Epidermal melanocyte (primary cell): Measurements from ENCODE around the gene ACSL5.

Source experiments
- DNase-seq: peaks from one replicate; pipeline ENCODE4 v3.0.0; 2011; ENCODE audit warnings: low spot score; ENCODE audit not compliant: insufficient read length

Gene ACSL5, protein sequence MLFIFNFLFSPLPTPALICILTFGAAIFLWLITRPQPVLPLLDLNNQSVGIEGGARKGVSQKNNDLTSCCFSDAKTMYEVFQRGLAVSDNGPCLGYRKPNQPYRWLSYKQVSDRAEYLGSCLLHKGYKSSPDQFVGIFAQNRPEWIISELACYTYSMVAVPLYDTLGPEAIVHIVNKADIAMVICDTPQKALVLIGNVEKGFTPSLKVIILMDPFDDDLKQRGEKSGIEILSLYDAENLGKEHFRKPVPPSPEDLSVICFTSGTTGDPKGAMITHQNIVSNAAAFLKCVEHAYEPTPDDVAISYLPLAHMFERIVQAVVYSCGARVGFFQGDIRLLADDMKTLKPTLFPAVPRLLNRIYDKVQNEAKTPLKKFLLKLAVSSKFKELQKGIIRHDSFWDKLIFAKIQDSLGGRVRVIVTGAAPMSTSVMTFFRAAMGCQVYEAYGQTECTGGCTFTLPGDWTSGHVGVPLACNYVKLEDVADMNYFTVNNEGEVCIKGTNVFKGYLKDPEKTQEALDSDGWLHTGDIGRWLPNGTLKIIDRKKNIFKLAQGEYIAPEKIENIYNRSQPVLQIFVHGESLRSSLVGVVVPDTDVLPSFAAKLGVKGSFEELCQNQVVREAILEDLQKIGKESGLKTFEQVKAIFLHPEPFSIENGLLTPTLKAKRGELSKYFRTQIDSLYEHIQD

DNA sequence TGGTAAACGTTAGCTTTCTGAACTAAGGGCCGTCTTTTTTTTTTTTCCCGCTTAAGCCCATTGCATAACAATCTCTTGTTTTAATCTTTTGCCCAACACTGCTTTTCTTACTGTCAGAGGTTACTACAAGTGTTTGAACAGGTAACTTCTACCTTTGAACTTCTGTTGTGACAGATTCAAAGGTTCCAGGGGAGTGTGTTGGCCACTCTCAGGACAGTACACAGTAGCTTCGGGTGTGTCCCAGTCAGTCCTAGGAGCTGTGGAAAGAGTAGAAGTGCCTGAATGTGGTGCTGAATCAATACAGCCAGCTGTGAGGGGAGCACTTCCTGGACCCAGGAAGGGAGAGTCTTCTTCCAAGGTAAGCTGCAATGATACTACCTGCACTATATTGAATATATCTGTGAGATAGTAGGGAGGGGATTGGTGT lies at the start of gene ACSL5:
TSS of gene ACSL5 (plus strand) at position 205 of the 427 bp plus-strand sequence. CDS start 20,831 bp downstream, outside the sequence.
- no peak for DNase-seq

DNA sequence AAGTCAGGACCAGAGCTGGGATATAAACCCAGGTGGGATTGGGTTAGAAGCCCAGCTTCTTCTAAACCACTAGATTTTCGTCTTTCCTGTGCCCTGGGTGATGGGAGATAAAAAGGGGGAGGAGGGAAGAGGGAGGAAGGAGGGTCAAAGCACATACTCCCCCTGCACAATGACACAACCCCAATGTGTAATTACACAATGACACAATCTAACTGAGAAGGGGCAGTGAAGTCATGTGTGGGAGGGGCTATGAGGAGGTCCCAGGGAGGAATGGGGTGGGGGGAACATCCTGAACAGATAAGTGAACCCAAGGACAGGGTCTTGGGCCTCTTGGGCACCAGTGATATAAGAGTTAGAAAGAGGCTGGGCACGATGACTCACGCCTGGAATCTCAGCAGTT lies 46.2 kb upstream of the ACSL5 start:
- DNase-seq, result no peak

DNA sequence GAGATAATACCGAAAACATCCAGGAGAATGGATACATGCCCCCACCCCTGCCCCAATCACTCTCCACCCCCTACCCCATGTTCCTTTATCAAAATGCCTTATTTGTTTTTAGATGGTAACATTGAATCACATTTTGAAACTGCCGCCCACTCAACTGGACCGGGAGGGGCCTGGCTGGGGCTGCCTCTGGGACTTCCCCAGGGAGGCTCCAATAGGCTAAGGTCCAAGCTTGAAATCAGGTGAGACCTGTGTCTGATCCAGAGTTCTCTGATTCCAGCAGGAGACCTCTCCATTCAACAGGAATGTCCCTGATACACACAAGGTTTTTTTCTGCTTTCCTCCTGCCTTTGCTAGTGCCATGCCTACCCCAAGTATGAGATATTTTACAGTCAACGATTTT lies 43.8 kb upstream of the ACSL5 start:
- no peak for DNase-seq

DNA sequence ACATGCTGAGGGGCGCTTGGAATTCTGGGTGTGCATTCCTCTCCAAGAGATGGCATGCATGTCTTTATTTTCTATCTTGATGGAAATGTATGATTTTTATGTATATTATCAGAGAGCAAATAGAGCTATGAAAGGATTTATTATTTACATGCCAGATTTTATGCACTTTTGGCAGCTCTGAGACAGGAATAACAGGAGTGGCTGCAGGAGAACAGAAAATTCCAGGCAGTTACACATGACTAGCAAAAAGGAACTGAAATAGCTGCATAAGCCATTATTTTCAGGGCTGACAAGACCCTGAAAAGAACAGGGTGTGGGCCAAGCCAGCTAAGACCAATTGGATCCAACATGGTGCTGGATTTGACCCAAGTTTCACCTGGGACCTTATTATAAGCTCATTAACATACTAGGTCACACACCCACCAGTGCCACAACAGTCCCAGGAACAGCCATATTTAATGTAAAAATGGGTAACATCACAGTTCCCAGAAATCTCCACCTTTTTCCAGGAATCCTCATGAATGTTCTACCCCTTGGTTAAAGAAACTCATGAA lies 43.2 kb upstream of the ACSL5 start:
- DNase-seq, result no peak

DNA sequence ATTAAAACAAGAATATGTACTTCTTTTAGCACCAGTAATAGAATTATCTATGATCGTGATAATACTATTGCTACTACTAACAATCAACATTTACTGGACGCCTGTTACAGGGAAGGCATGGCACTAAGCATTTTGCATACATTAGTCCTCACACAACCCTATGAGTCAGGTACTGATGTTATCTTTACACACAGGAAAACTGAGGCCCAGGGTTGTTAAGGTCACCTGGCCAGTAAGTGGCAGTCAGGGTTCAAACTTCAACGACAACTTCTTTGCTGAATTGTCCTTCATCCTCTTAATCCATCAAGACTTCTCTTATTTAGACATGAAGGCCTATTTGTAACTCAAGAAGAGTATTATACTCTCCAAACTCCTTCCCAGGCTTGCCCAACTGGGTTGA lies 41.9 kb upstream of the ACSL5 start:
- DNase-seq, result no peak

DNA sequence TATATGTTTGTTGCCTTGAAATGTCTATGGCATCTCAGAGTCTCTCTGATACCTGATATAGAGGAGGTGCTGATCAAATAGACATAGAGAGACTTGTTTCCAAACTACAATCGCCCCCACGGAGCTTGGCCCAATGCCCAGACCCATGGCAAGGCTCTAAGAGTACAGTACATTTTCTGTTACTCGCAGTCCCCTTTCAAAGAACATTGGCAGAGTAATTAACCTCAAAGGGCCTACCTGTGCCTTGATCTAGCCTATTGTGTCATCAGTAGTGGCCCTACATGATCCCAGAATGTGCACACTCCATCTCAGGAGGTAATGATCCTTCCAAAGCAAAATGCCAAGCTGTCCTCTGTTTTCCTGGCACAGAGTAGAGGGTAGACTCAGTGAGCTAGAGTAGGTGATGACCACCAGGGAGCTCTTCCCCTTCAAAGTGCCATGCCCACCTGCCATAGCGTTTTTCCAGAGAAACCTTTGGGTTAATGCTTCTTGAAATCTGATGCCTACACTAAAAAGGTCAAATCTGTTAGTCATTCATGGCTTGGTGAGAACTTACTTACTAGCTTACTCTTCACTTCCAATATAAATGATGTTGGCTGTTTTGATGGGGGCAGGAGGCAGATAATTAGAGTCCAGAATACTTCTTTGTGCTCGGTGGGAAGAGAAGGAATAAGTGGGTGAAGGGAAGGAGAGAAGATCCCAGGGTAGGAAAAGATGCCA lies 41.2 kb upstream of the ACSL5 start:
- DNase-seq, result no peak

DNA sequence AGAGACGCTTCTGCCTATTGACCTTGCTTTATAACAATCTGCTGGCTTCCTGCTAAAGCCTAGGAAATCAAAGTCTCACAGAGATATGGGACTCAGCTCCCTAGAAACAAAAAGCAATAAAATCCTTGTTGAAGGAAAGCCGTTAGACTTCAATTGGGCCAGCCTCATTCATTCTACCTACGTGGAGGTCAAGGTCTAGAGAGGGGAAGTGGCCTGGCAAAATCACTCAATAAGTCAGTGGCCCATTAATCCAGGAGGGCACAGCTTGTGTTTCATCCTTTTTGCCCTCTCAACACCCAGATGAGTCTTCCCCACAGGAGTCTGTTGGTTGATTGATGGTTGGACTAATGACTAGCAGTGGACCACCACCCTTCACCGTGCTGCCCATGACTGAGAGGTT lies 40.5 kb upstream of the ACSL5 start:
- DNase-seq, result no peak

DNA sequence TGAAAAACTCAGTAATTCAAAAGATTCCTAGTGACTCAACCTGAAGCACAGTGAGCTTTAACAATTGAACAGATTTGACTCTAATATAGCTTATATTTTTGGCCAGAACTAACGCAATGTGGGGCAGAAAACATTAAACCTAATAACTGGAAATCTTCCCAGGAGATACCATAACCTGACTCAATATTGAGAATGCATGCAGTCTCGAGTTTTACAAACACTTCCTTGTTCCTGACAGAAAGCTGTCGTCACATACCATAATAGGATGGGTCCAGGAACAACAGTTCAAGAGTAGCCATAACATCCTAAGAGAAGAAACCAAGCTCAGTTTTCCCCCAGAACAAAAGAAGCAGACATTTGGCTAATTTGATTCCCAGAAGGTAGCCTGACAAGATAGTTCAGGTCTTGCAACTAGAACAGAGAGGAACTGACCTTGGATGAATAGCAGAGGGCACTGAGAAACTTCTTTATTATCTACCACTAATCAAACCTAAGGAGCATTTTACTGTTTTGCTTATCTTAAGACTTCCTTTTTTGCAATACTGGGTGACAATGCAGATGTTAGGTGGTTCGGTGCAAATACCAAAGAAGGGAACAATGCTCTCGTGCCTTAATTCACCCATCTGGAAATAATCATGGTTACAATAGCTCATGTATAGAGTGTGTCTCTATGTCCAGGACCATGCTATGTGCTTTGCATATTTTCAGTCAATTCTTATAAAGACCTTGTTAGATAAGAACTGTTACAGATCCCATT lies 38.6 kb upstream of the ACSL5 start:
- no peak for DNase-seq

DNA sequence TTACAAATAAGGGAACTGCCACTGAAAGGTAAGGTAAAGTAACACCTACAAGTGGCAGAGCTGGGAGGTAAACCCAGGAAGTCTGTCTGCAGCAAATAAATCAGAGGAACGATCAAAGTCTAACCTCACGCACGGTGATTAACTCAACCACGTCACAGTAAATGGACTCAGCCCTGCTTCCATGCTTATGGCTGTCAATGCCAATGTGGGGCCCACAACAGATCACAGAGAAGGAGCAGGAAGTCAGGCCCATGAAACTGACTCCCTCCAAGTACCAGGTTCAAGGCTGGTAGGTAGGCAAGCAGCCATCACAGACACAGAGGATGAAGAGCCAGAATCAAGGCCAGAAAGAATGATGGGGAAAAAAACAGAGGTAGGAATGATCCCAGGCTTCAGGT lies 38.0 kb upstream of the ACSL5 start:
- no peak for DNase-seq

DNA sequence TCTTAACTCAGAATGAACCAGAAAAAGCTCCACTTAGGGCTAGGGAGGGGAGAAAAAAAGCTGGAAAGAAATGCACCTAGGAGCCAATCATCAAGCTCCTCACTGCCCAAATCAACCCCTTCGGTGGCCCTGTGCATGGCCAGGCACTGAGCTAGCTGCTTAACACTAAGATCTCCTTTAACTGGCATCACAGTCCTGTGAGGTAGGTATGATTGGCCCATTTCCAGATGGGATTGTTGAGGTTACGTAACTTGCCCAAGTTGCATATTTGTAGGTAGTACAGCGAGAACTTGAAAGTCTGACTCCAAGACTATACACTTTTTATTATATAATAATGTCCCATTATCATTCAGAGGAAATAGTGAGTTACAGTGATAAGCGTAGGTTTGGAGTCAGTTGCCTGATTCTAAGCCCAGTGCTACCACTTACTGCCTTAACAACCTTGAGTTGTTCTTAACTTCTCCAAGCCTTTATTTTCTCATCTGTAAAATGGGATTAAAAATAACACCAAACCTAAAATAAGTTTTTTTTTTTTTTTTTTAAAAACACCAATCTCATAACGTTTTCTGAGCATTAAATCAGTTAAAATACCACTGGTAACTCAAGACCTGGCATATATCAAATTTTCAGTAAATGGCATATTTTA lies 37.2 kb upstream of the ACSL5 start:
- DNase-seq, result no peak

DNA sequence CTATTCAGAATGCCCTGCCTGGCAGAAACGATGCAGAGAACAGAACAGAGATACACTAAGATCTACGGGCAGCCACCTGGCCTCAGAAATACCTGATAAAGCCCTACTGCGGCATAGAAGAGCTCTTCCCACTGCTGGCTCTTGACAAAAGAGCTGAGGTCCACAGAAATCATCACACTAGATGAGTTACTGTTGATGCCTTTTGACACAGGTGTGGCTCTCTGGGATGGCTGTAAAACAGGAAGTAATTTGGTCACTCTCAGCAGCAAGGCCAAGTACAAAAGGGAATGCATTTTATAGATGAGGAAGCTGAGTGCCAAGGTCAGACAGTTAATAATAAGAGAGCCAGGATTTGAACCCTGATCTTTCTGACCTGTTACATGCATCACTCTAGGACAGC lies 35.0 kb upstream of the ACSL5 start:
- DNase-seq, result no peak

DNA sequence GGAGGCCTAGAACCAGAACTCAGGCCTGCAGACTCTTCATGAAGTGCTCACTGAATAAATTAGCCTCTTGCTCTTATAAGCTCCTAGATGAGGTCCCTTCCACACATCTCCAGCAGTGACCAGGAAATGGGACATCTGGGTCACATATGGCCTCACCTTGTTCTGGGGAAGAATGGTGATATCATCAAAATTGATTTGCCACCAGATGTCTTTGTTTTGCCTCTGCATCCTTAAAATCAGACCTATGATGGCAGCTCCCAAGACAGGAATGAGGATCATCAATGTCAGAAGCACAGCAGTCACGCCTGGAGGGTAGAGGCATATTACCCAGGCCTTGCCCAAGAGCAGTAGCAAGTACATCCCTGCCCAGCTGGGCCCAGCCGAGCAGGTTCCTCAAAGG lies 33.3 kb upstream of the ACSL5 start:
- no peak for DNase-seq

DNA sequence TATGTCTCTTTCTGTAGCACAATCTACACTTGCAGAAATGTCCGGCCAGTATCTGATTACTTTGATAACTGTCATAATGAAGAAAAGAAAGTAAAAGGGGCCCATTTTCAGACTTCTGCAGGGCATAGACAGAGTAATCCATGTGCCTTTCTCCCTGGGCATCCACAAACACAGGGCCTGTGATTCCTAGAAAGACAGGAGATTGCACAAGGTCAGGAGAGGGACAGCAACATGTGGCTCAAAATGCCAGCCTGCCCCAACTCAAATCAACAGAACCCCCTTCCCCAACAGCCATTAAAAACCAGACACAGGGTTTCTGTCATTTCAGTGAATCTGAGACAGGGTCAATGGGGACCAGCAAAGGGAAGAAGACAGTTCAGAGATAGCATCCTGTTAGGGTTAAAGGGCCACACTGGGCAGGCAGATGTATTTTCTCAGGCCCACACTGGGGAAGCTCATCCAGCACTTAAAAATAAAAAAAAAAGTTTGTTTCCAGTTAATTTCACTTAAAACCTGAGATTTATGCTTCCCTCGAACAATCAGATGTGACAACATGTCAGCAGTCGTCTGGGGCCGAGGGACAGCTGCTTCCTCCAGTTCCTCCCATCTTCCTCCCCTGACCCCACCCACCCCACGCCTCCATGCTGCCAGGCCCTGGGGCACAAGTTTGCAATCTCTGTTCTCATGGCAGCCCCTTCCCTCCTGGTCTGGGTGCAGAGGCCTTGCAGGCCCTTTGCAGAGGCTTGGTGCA lies 30.7 kb upstream of the ACSL5 start:
- DNase-seq, result no peak

DNA sequence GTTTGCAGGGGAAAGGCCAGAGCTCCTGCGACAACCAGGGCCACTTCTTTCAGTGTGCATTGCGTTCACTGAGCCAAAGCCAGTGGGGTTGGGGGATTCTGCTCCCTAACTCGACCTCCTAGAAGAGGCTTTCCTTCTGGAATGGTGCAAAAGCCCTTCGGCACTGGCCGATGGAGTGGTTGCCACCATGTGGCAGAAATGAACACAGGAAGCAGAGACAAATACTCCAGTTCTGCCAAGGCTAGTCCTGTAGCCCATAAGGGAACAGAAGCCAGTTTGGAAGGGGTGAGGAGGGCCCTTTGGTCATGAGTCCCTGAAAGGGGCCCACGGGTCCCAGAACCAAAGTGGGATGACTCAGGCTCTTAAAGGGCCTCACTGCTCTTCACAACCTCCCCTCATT lies 29.7 kb upstream of the ACSL5 start:
- no peak for DNase-seq

DNA sequence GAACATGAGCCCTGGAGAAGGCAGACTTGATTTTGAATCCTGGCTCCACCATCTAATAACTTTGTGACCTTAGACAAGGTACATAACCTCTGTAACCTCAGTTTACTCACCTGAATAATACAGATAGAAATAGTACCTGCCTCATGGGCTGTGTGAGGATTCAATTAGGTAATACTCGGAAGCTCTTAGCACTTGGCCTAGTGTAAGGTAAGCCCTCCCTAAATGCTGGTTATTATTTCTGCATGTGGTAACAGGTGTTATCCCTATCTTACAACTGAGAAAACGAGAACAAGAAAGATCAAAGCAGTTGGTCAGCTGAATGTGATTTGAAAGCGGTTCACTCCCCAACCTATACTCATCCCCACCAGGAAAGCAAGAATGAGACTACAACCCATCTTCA lies 28.7 kb upstream of the ACSL5 start:
- DNase-seq, result no peak

DNA sequence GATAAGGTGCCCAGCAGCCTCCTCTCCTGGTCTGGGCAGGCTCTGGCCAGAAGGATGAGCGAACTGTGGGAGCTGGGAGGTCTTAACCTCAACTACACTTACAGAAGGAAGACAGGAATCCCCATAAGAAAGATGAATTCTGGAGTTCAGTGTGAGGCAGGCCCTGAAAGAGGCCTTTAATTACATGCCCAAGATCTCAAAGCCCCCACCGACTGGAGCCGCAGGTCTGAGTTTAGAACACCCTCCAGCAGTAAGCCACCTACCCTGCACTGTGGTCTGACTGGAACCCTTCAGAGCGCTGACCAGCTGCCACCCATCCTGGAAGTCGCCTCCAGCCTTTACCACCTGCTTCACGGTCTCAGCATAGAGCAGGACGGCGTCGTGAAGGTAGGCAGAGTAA lies 28.2 kb upstream of the ACSL5 start:
- no peak for DNase-seq

DNA sequence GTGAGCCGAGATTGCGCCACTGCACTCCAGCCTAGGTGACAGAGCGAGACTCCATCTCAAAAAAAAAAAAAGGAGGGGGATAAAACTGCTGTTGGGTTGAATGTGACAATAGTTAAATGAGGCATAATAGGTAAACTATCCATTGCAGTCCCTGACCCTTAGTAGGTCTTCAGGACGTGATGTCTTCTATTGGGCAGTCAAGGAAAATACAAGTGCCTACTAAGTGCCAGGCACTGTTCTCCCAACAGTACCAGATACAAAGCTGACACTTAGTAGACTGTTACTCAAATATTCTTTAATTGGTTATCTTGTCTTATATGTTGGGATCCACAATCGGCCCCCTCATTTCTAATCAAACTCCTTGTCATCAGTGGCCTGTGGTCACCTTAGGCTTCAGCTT lies 27.1 kb upstream of the ACSL5 start:
- no peak for DNase-seq

DNA sequence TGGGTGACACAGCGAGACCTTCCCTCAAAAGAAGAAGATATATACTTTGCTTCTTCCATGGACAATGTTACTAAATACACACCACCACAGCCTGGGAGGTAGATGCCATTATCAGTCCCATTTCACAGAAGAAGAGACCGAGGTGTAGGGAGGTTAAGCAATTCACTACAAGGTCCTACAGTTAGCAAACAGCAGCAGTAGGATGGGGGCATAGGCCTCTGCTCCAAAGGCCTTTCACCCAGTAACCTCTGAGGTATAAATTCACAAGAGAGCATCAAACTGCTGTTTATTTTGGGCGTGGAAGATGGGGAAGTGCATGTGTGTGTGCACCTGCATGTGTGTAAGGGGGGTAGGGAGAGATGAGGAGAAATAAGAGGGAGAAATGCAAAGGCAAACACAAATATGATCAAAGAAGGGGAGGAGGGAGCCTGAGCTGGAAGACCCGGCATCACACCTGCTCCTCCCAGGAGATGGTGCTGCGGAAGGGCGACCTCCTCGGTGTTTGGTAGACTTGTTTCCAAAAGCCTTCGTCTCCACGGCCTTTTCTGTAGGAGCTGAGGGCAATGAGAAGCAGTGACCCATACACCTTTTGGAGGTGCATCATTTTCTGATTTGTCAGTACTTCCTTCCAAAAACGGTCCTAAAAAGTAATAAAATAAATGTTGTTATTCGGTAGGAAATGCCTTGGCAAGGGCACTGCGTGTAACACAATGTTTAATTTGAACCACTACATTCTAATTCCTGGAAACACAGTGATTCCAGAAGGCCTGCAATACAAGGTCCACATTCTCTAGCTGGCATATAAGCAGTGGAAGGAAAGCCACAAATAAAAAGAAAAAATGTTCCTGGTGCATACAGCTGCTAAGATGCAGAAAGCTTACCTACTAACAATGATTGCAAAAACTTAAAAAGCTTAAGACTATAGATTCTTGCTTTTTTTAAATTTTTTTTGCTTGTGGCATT lies 25.9 kb upstream of the ACSL5 start:
- DNase-seq, result no peak

DNA sequence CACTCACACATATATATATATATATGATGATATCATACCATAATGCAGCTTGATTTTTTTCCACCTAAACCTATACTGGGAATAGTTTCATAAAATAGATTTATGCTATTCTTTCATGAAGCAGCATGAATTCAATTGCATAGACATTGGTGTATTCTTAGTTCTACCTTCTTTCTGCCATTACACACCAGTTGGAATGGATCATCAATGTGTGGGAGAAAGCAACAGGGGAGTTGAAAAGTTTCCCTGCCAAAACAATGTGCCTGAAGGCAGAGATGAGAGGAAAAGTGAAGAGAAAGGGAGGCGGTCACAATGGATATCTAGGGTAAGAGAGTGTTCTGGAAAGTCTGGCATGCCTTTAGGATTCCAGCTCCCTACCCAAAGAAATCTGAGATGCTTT lies 25.2 kb upstream of the ACSL5 start:
- no peak for DNase-seq
